HG03575 (cell line): ENCODE data around the gene BARD1.
A peak's percentile ranks its signal among the peaks of the same experiment; 100 is the strongest.
"Not testable (repeated sequence)": the region's sequence is repeated elsewhere in the genome, so short reads cannot be mapped to it uniquely, and the experiment has no call there.

ENCODE experiments used
- ATAC-seq: cut with Tn5 transposase; IDR thresholded peaks from one replicate; pipeline ENCODE4 v1.9.1; 2021; ENCODE audit not compliant: unreplicated experiment, insufficient number of reproducible peaks, low FRiP score; ENCODE audit errors: extremely low read depth

BARD1 gene

GRCh38 chr2:214808981-214809750 lies at the start of gene BARD1:
BARD1 (minus strand) TSS chr2:214809683; CDS start chr2:214809569, 114 bp downstream.
- no peak for ATAC-seq

- ATAC-seq, result no peak
Measured at GRCh38 chr2:214856137-214856536, 46.7 kb upstream of the BARD1 start.

GRCh38 chr2:214853906-214854305 lies 44.4 kb upstream of the BARD1 start:
- no peak for ATAC-seq

GRCh38 chr2:214843823-214844222 lies 34.3 kb upstream of the BARD1 start:
- ATAC-seq, result no peak

GRCh38 chr2:214839464-214839863 lies 30.0 kb upstream of the BARD1 start:
- no peak for ATAC-seq

- no peak for ATAC-seq
Measured at GRCh38 chr2:214837466-214837865, 28.0 kb upstream of the BARD1 start.

- ATAC-seq, result no peak
Measured at GRCh38 chr2:214836568-214836967, 27.1 kb upstream of the BARD1 start.

GRCh38 chr2:214830794-214831346 lies 21.4 kb upstream of the BARD1 start:
- no peak for ATAC-seq

GRCh38 chr2:214816008-214816533 lies 6.6 kb upstream of the BARD1 start:
- ATAC-seq, result no peak

GRCh38 chr2:214810671-214811070 lies 1.2 kb upstream of the BARD1 start:
- no peak for ATAC-seq

- peak; percentile 61 for ATAC-seq
Measured at GRCh38 chr2:214809751-214810564, 475 bp upstream of the BARD1 start.

- ATAC-seq, result no peak
Measured at GRCh38 chr2:214807653-214808052, 1.8 kb downstream of the BARD1 start.

- ATAC-seq, result no peak
Measured at GRCh38 chr2:214801768-214802397, 7.6 kb downstream of the BARD1 start.

GRCh38 chr2:214801068-214801467 lies 8.4 kb downstream of the BARD1 start:
- ATAC-seq, result no peak

- ATAC-seq, result no peak
Measured at GRCh38 chr2:214800180-214800579, 9.3 kb downstream of the BARD1 start.

GRCh38 chr2:214796911-214797310 lies 12.6 kb downstream of the BARD1 start:
- no peak for ATAC-seq

- ATAC-seq, result not testable (repeated sequence)
Measured at GRCh38 chr2:214783181-214783580, 26.3 kb downstream of the BARD1 start.

GRCh38 chr2:214782671-214783070 lies 26.8 kb downstream of the BARD1 start:
- ATAC-seq, result no peak

GRCh38 chr2:214781226-214781625 lies 28.3 kb downstream of the BARD1 start:
- ATAC-seq, result no peak
